Effector CD8-positive, alpha-beta T cell (primary cell): ENCODE data around the gene POT1.
"Not testable (repeated sequence)": the region's sequence is repeated elsewhere in the genome, so short reads cannot be mapped to it uniquely, and the experiment has no call there.

Source experiments
- DNase-seq: peaks from one replicate; lab custom pipeline; 2025; lab: John Stamatoyannopoulos, UW
- total RNA-seq, 4 experiments: gene quantifications; one replicate each; lab custom pipeline; 2026; lab: John Stamatoyannopoulos, UW

The POT1 gene
- 32.7 to 35.5 (median 33.2) reads per million in 4 experiments for total RNA-seq

- DNase-seq, result peak; percentile 97
Observed at GRCh38 chr7:124929467-124930172, at the start of gene POT1. Gene POT1 (minus strand): TSS chr7:124929825. CDS start chr7:124897173, 32,652 bp downstream.

DNA sequence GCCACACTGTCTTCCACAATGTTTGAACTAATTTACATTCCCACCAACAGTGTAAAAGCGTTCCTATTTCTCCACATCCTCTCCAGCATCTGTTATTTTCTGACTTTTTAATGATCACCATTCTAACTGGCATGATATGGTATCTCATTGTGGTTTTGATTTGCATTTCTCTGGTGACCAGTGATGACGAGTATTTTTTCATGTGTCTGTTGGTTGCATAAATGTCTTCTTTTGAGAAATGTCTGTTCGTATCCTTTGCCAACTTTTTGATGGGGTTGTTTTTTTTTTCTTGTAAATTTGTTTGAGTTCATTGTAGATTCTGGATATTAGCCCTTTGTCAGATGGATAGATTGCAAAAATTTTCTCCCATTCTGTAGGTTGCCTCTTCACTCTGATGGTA is 45.5 kb upstream of the POT1 start:
- DNase-seq, result not testable (repeated sequence)

- DNase-seq, result no peak
Observed at GRCh38 chr7:124965553-124965952, 35.9 kb upstream of the POT1 start.

GRCh38 chr7:124959676-124960075 is 30.1 kb upstream of the POT1 start:
- DNase-seq, result no peak

DNA sequence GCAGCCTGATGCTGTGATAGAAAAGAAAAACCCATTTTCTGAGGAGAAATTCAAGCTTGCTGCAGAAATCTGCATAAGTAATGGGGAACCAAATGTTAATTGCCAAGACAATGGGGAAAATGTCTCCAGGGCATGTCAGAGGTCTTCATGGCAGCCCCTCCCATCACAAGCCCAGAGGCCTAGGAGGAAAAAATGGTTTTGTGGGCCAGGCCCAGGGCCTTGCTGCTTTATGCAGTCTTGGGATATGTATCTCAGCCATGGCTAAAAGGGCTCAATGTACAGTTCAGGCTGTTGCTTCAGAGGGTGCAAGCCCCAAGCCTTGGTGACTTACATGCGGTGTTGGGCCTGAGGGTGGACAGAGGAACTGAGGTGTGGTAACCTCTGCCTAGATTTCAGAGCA is 28.3 kb upstream of the POT1 start:
- DNase-seq, result not testable (repeated sequence)

- no peak for DNase-seq
Observed at GRCh38 chr7:124956160-124956559, 26.5 kb upstream of the POT1 start.

GRCh38 chr7:124954790-124955189 is 25.2 kb upstream of the POT1 start:
- DNase-seq, result no peak

DNA sequence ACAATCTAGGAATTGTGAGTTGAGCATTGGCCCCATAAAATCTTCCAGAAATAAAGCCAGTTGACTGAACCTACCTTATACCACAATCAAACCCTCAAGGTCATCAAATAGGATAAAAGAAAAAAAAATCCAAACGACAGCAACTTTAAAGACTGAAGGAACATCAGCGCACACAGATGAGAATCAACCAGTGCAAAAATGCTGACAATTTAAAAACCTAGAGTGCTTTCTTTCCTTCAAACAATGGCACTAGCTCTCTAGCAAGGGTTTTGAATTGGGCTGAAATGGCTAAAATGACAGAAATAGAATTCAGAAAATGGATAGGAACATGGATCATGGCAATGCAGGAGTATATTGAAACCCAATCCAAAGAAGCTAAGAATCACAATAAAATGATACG is 16.1 kb upstream of the POT1 start:
- no peak for DNase-seq

GRCh38 chr7:124943472-124943871 is 13.8 kb upstream of the POT1 start:
- DNase-seq, result no peak

- DNase-seq, result no peak
Observed at GRCh38 chr7:124942399-124942798, 12.8 kb upstream of the POT1 start.

GRCh38 chr7:124940306-124940705 is 10.7 kb upstream of the POT1 start:
- no peak for DNase-seq

DNA sequence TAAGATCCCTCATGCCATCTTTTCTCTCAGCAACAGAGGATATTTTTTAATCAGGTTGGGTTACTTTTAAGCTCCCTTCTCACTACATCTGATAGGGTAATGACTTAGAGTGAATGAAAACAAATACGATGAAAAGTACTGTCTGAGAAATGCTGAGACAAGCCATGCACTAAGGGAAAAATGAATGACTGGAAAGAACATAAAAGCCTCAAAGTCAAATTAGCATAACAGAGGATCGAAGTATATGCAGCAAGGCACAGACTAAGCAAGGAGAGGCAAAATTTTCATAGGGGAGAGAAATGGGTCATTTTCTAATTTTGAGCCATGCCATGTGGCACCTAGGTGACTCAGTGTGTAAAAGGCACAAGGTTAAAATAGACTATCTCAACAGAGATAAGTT is 8.5 kb upstream of the POT1 start:
- no peak for DNase-seq

- no peak for DNase-seq
Observed at GRCh38 chr7:124937076-124937475, 7.5 kb upstream of the POT1 start.

GRCh38 chr7:124934841-124935240 is 5.2 kb upstream of the POT1 start:
- DNase-seq, result no peak

DNA sequence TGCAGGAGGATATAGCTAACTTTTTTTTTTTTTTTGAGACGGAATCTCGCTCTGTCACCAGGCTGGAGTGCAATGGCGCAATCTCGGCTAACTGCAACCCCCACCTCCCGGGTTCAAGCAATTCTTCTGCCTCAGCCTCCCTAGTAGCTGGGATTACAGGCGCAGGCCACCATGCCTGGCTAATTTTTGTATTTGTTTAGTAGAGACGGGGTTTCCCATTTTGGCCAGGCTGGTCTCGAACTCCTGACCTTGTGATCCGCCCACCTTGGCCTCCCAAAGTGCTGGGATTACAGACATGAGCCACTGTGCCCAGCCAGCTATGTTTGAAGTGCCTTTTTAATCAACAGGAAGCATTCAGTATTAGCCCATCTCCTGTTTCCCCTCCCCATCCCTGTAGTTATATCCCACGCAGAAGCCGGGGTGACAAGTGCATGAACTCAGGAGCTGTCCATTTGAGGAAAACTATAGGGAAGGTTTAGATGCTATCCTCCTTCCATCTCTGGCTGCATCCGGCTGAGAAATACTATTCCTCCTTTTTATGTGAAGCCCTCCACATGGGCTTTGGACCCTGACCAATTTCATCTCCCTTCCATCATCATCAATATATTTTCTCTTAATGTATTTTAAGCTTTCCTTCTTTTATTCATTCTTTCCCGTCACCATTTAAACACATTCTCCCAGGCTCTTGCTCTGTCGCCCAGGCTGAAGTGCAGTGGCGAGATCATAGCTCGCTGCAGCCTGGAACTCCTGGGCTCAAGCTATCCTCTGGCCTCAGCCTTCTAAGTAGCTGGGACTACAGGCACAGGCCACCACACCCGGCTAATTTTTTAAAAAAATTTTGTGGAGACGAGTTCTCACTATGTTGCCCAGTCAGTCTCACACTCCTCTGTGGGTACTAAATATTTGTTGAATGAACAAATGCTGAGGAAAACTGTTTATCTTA is 1.3 kb upstream of the POT1 start:
- DNase-seq, result no peak

DNA sequence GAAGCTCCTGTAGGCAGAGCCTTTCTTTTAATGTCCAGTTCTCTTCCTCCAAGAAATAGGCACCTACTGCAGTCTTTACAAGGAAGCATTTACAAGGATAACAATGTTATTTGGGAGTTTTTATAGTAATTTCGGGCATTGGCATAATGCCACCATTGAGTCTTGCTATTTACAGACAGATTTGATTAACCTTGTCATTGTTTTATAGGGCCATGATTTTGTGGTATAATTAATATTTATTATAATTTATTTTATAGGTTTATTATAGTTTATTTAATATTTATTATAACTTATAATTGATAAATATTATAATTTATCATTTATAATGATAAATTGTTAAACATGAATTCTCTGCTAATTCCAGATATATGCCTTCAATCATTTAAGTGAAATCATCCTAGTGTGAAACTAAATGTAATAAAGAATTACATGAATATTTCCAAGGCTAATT is 573 bp upstream of the POT1 start:
- no peak for DNase-seq

DNA sequence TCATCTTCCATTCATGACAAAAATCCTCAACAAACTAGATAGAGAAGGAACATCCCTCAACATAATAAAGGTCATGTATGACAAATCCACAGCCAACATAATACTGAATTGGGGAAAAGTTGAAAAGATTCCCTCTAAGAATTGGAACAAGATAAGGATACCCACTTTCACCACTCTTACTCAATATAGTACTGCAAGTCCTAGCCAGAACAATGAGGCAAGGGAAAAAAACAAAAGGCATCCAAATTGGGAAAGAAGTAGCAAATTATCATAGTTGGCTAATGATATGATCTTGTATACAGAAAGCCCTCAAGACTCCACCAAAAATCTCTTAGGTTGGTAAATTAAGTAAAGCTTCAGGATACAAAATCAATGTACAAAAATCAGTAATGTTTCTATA is 4.7 kb downstream of the POT1 start:
- no peak for DNase-seq

DNA sequence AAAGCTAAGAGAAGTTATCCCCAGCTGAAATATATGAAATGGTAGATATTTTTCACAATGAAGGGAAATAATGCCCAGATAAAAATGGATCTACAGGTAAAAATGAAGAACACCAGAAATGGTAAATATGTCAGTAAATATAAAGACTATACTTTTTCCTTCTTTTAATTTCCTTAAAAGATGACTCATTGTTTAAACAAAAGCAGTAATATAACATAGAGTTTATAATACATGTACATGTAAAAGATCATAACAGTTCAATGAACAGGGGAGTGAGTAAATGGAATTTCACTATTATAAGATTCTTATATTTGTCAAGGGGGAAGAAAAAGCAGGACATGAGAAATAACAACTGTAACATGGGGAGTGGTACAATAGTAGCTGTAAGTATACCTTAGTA is 7.4 kb downstream of the POT1 start:
- DNase-seq, result no peak

GRCh38 chr7:124919841-124920240 is 9.8 kb downstream of the POT1 start:
- no peak for DNase-seq

DNA sequence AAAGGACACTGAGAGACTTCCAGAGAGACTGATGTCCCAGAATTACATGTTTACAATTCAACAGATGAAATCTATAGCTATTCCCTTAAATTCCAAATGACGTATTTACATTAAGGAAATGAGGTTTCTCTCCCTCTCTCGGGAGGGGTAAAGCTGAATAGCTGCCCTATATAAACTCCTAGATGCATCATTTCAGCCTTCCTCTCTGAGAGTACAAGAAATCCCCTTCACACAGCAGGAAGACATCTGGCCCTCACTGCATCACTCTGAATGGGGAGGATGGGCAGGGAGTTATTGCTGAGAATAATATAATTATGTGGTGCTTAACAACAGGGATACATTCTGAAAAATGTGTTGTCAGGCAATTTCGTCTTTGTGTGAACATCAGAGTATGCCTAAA is 11.0 kb downstream of the POT1 start:
- no peak for DNase-seq

GRCh38 chr7:124915242-124915641 is 14.4 kb downstream of the POT1 start:
- DNase-seq, result no peak

GRCh38 chr7:124914298-124914697 is 15.3 kb downstream of the POT1 start:
- no peak for DNase-seq

- DNase-seq, result no peak
Observed at GRCh38 chr7:124912972-124913371, 16.7 kb downstream of the POT1 start.
